ENCODE data around the gene PPA1.
"Not testable (repeated sequence)": the region's sequence is repeated elsewhere in the genome, so short reads cannot be mapped to it uniquely, and the experiment has no call there.

PPA1 gene

GRCh38 chr10:70212277-70212676 lies 21.0 kb downstream of the PPA1 start:
- no peak for DNase-seq (ENCODE audit: low read depth)

- DNase-seq (ENCODE audit: low read depth) = no peak
These were observed 26.5 kb downstream of the PPA1 start for GRCh38 chr10:70206762-70207161.

GRCh38 chr10:70201105-70201504 lies 32.1 kb downstream of the PPA1 start:
- DNase-seq (ENCODE audit: low read depth) = no peak

DNA sequence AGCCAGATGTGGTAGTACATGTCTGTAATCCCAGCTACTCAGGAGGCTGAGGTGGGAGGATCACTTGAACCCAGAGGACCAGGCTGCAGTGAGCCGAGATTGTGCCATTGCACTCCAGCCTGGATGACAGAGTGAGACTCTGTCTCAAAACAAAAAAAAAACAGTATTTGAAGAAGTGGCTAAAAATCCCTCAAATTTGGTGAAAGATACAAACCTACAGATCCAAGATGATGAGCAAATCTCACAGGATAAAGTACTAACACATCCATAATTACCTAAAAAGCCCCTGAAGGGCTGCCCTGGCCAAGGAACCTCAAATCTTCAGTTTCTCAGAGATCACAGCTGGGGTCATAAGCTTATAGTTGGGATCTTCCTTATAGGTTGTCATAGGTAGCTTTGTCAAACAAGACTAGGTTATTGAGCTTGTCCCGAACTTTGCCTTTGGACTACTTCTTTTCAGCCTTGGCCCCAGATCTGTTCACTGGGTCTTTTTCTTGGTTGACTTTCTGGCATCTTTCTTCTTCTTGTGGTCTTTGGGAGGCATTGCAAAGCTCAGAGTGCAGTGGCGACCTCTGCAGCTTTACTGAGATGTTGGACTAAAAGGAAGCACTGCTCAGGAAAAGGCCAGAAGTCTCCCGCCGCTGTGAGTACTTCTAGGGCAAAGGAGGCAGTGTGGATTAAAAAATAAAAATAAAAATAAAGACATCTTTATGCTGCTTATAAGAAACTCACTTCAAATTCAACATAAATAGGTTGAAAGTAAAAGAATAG lies 34.3 kb downstream of the PPA1 start:
- no peak for DNase-seq (ENCODE audit: low read depth)

DNA sequence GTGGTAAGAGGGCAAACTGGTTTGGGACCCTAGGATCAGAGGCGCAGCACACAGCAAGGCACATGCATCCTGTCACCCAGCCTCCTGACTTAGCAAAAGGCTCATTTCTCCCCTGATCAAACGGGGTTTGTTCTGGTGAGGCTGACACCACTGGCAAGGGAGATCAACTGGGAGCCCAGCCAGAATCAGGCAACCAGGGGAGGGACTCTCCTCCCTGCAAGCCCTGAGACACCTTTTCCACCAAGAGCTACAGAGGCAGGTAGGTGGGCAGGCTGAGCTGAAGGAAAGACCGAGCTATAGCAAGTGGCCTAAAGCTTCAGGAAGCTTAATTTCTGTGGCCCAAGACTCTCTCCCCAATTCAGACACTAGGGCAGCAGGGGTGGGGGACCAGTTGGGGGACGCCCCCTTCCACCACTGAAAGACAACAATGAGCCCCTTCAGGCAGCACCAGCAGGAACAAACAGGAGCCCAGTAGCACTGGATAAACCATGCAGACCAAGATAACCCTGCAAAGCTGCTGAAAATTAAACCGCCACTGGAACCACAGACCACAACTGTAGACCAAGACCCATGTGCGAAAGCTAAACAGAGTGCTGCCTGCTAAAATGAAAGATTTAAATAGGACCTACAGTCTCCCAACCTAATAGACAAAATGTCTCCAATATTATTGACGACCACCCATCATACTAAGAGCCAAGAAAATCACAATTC lies 35.8 kb downstream of the PPA1 start:
- DNase-seq (ENCODE audit: low read depth) = no peak

DNA sequence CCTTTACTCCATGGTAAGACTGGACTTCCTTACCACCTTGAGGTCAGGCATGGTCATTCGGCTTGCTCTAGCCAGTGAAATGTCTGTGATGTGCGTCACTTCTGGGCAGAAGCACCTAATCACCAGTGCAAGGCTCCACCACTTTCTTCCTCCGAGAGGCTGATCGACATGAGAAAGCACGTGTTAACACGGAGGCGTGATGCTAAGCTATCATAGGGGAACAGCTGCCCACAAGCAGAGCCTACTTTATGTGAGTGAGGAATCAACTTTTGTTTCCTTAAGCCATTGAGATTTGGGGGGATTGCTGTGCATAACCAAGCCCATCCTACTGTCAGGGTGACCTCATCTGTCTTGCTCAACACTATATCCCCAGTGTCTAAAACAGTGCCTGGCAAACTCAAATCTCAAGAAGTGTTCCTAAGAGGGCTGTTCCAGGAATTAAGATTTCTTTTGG lies 39.8 kb downstream of the PPA1 start:
- no peak for DNase-seq (ENCODE audit: low read depth)

GRCh38 chr10:70192326-70192968 lies 40.8 kb downstream of the PPA1 start:
- no peak for DNase-seq (ENCODE audit: low read depth)

DNA sequence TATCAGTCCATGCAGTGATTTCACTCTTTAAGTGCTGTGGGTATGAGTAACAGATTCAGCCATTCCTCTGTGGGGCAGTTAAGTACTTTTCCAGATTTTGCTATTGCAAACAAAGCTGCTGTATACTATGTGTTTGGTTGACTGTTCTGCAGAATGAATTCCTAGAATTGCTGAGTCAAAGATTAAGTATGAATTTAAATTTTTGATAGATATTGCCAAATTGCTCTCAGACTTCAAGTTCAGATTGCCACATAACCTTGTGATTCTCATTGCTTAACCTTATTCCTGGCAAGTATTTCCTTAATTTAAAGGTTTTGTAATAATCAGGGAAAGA lies 41.3 kb downstream of the PPA1 start:
- DNase-seq (ENCODE audit: low read depth) = no peak

GRCh38 chr10:70191161-70191971 lies 41.9 kb downstream of the PPA1 start:
- DNase-seq (ENCODE audit: low read depth) = no peak

DNA sequence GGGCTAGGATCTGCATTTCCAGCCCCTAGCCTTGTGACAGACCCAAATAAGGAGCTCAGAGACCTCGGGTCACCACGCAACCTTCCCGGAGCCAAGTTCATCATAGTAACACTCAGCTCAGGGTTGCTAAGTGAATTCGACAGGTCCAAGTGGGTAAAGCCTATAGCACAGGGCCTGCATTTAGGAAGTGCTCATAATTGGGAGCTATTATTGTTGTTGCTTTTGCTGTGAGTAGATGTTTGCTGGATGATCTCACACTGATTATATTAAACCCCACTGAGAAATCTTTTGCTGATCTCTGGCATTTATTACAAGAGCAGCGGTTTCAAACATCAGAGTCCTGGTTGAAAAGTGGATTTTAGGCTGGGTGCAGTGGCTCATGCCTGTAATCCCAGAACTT lies 42.6 kb downstream of the PPA1 start:
- DNase-seq (ENCODE audit: low read depth) = no peak

DNA sequence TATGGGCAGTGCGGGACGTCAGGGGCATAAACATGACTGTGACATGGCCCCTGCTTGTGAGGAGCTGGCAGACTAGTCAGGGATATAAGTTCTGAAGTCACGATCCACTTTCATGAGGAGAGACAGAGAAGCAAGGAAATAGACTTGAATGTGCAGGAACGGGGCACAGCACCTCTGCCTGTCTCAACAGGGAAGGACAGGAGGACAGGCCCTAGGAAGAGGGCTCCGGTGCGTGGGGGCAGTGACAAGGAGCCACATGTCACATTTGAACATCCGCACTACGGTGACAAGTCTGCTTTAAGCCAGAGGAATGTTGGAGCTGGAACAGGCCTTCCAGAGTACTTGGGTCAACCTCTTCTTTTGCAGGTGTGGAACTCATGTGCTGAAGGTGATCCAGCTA lies 43.1 kb downstream of the PPA1 start:
- DNase-seq (ENCODE audit: low read depth) = no peak

DNA sequence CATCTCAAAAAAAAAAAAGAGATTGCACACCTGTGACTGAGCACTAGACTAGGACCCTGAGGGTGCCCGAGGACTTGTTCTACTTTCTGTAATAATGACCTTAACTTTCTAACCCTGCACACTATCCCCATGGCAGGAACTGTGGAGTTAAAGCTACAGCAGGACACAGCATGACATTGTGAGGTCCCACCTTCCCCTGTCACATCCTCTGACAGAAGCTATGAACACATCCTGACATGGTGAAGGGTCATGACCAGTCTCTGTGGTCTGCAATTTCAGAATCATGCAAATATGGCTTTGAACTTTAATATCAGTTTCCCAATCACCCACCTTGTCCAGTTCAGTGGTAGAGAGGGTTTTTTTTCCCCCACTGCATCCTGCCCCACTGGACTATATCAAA lies 44.5 kb downstream of the PPA1 start:
- no peak for DNase-seq (ENCODE audit: low read depth)

- no peak for DNase-seq (ENCODE audit: low read depth)
These were observed 46.7 kb downstream of the PPA1 start for GRCh38 chr10:70186571-70186970.

- DNase-seq (ENCODE audit: low read depth) = no peak
These were observed 47.1 kb downstream of the PPA1 start for GRCh38 chr10:70186090-70186489.

DNA sequence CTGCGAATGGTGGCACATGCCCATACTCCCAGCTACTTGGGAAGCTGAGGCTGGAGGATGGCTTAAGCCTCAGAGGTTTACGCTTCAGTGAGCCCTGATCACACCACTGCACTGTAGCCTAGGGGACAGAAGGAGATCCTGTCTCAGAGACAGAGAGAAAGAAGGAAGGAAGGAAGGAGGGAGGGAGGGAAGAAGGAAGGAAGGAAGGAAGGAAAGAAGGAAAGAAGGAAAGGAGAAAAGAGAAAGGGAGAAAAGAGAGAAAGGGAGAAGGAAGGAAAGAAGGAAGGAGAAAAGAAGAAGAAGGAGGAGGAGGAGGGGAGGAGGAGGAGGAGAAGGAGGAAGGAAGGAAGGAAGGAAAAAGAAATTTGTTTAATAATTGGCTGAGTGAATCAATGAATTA lies 49.9 kb downstream of the PPA1 start:
- no peak for DNase-seq (ENCODE audit: low read depth)

- DNase-seq (ENCODE audit: low read depth) = not testable (repeated sequence)
These were observed 54.0 kb downstream of the PPA1 start for GRCh38 chr10:70179209-70179608.

GRCh38 chr10:70178139-70178725 lies 55.0 kb downstream of the PPA1 start:
- no peak for DNase-seq (ENCODE audit: low read depth)

DNA sequence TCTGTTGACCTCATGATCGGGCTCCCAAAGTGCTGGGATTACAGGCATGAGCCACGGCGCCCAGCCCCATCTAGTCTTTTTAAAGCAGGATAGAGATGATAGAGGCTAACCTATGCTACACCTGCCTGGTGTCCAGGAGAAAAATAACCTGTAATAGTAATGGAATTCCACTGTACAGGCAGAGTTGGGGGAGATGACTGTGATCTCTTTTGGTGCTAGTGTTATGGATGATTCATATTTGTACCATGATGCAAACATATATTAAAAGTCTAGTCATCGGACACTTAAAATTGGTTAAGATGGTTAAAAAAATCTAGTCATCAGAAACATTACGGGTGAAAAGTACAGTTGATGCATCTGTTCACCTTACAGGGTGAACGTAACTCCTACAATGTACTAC lies 56.8 kb downstream of the PPA1 start:
- no peak for DNase-seq (ENCODE audit: low read depth)

DNA sequence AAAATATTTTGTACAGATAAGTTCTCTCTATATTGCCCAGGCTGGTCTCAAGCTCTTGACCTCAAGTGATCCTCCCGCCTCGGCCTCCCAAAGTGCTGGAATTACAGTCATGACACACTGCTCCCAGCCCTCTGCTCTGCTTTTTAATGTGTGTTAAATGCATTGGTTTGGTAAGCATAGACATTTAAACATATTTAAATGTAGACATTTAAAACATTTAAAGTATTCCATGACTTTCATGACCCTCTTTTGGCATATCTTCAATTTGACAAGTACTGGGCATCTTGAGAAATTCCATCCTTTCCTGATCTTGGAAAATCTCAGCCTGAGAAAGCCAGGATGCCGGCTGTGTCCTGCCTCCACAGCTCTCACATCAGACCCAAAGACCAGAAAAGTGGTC lies 57.7 kb downstream of the PPA1 start:
- no peak for DNase-seq (ENCODE audit: low read depth)

DNA sequence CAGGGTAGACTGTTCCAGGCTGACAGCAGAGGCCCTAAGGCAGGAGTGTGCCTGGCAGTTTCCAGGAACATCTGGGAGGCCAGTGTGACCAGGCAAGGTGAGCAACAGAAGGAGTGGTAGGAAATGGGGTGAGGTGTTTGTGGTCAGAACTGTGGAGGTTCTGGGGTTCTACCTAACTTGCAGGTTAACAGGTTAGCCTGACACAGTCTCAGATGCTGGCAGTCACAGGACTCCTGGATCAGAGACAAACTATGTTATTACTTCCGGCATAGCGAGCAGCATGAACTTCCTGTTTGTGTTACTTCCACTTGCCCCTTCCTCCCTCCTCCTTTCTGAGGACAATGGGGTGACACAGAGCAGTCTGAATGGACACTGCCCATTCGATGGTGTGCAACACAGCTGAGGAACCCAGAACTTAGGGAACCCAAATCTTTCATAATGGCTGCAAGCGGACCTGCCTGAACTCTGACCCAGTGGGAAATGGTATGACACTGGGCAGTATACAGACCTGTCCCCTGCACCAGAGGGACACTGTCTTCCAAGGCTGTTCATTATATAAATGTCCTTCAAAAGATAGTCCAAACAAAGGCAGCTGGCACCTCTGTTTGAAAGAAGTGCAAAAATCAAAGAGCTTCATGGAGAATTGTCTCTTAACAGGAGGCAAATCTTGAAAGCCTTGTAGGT lies 59.0 kb downstream of the PPA1 start:
- no peak for DNase-seq (ENCODE audit: low read depth)

- no peak for DNase-seq (ENCODE audit: low read depth)
These were observed 63.4 kb downstream of the PPA1 start for GRCh38 chr10:70169649-70170364.

All from T-helper 22 cell (primary cell).